Ramos (cell line): ENCODE measurements around the gene SLCO2A1.

Source experiments
- in situ Hi-C: fragments of 300-500 bp; cut with MboI; formaldehyde crosslinking; loops from one replicate; pipeline ENCODE4 v1.14.3; 2022; ENCODE audit warnings: low sequenced_read_pairs; ENCODE audit not compliant: unreplicated experiment

SLCO2A1 gene

DNA sequence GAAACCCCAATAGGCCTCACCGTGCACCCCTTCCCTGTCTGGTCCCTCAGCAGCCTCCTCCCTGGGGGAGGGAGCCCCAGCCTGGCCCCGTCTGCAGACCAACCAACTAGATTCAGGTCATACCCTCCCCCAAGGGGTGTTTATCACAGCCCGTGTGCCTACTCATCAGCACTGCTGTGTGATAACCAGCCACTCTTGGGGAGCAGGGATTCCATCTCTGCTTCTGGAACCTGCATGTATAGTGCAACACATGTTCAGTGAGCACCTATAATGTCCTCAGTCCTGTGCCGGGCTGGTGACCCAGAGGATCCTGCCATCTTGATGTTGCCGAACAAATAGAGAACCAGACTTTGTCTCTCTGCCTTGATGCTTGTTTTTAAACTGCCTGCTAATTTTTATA is 6.6 kb upstream of the SLCO2A1 start:
- in situ Hi-C loops: no loop called here

GRCh38 chr3:134035836-134036235 is 6.1 kb upstream of the SLCO2A1 start:
- in situ Hi-C loops: no loop called here

DNA sequence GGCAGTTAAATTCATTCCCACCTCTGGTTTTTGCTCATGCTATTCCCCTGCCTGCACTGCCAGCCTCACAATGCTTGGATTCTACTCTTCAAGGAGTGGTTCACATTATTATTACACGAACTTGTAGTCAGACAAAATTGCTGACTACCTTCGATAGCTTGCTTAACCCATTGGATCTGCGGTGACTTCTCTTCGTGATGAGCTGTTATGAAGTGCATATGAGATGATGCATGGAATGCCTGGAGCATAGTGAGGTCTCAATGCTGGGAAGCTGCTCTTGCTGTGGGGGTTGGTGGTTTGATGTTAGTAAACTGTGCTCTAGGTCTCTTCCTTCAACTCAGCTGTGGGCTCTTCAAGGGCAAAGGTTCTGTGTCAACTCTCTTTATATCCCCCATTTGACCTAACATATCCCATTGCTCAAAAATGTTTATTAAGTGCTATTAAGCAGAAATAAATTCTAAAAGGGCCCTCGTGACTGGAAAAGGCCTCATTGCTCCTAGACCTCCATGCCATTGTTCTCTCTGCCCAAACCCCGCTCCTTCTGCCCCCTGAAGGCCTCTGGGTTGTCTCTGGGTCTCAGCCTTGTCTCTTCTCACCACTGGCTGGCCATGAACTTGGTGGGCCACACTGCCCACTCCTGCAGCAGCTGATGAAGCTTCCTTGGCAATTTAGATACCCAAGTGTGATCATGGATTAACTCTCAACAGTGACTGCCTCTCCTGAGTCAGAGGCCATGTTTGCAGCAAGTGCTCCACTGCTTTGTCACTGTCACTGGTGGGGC is 4.5 kb upstream of the SLCO2A1 start:
- in situ Hi-C loops: no loop called here

GRCh38 chr3:134033315-134033996 is 3.7 kb upstream of the SLCO2A1 start:
- in situ Hi-C loops: no loop called here

GRCh38 chr3:134031348-134031915 is 1.7 kb upstream of the SLCO2A1 start:
- in situ Hi-C loops: no loop called here

DNA sequence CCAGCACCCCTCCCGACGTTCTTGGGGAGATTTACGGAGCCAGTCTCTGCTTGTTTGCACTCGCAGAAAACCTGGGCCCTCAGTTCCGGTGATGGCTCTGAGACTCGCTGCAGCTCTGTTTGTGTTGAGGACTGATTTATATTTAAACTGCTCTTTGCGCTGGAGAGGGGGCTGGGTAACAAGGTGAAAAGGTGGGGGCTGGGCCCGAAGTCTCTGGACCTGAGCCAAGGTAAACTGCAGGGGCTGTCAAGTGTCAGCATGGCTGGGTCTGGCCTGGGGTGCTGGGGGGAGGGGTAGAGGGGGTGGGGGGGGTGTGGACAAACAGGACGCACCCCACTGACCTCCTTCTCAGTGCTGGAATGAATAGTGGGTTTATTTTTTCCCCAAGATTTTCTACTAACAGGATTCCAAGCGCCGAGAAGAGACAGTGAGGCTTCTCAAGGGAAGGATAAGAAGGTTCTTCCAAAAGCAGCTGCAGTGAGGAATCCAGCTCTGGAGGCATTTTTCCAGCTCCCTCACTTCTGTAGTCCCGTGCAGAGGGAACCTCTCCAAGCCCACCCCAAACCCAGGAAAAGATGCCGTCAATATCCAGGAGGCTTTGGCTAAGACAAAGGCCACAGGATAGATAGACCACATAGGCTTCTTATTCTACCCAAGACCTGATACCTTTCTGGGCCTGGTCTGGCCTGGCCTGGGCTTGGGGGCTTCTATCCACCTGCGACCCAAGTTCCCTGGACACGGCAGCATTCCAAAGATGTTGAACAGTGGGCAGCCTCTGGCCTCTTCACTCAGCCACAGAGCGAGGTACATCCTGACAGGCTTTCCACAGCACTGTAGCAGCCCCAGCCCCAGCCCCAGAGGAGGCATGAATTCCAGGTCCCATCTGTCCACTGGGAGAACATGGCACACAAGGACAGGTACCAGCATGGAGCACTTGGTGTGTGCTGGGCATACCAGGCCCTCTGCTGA is 938 bp upstream of the SLCO2A1 start:
- in situ Hi-C loops: no loop called here

DNA sequence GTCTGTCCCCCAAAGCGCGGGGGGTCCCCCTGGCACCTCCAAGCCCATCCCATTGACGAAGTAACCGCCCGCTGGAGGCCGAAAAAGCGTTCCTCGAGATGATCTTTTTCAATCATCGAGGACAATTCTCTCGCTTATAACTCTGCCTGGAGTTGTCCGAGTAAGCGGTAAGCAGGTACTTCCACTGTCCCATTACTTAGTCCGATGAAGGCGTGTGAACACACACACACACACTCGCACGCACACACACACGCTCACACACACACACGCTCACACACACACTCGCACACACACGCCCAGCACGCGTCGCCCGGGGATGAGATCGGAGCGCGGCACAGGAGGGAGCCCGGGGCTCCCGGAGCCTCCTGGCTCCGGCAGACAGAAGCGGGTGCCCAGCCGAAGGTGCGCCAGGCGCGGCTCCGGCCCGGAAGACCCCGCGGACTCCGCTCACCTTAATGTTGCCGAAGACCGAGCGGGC is 430 bp downstream of the SLCO2A1 start:
- in situ Hi-C loops: no loop called here

DNA sequence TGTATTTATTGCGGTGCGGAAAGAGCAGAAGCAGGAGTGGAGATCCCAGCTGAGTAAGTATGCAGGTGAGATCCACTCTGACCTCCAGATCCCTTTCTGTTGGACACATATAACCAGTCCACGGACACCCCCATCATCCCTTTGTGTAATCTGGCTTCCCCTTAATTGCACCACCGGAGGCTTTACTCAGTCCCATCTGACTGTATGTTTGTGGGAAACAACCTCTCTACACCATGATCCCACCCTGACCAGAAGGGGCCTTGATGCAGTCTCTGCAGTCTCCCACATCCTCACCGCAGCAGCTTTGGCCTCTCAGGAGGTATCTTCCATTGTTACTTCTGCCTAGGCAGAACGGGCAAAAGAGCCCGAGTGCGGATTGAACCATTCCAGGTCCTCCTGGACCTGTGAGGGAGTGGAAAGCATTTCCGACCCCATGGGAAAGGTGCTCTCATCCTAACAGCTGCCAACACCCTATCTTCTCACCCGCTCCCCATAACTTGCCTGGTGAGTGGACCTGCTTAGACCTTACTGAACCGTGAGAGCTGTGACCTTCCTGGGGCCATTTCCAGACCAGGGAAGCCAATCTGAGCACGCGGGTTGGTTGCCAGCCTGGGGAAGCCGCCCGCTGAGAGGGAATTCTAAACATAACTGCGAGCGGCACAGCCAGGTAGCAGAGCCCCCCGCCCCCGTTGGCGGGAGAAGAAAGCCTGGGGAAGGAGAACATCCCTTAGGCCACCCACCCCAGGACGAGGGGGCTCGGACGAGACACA is 1.1 kb downstream of the SLCO2A1 start:
- in situ Hi-C loops: no loop called here

DNA sequence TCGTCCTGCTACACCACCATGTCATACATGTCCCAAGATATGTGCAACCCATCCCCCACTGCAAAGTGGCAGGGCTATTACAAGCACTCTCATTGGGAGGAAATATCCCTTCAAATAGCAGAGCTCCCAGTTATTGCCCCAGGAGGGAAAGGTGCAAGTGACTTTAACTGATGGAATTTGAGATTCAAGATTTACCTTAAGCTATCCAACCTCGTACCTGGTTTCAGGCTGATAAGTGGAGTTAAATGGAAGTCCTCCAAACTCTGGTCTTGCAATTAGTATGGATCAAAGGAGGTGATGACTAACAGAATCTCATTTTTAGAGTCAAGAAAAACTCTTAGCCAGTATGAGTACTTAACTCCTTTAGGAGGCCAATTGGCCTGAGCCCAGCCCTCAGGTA is 2.1 kb downstream of the SLCO2A1 start:
- in situ Hi-C loops: no loop called here

DNA sequence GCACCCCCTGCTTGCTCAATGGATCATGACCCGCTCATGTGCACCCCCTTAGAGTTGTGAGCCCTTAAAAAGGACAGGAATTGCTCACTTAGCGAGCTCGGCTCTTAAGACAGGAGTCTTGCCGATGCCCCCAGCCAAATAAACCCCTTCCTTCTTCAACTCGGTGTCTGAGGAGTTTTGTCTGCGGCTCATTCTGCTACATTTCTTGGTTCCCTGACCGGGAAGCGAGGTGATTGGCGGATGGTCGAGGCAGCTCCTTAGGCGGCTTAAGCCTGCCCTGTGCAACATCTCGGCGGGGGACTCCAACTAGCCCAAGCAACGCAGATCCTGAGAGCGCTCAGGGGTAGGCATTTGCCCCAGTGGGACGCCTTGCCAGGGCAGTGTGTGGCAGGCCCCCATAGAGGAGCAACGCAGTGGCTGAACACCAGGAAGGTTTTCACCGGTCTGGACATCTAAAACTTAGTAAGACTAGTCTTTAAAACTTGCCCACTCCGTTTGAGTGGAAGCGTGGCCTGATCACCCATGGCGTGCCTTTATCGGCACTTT is 9.5 kb downstream of the SLCO2A1 start:
- in situ Hi-C loops: no loop called here

GRCh38 chr3:134018850-134019249 is 10.9 kb downstream of the SLCO2A1 start:
- in situ Hi-C loops: no loop called here

DNA sequence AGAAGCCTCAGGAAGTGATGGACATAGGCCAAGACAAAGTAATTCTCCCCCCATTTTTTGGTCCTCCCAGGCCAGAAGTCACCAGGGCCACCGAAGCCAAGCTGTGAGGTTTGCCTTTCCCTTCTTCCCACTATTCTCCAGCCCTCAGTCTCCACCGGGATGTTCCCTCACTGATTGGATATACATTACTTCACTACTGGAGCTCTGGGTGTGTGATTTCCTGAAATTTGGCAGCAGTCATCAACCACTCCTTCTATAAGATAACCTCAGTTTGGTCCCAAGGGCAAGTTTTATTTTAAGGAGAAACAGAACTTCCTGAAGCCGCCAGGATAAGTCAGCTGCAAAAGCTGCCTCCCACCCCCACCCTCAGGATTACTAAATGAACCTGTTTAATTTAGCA is 11.3 kb downstream of the SLCO2A1 start:
- in situ Hi-C loops: no loop called here

- in situ Hi-C loops: no loop called here
Observed at GRCh38 chr3:134017490-134017889, 12.2 kb downstream of the SLCO2A1 start.

DNA sequence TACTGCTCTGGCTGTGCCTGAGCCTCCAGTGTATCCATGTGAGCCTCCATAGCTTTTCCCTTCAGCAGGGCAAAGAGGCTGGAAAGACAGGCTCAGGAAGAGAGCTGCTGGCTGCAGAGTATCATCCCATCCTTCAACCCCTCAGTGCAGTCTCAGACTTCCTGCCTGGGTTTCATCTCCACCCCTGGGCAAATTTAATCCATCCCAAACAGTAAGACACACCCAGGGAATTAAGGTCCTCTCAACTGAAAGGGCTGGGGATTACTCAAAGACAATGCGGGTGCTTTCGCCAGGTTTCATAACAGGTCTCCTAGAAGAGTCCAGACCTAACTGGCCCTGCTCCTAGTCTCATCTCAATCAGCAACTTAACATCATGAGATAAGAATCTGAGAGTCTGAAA is 15.5 kb downstream of the SLCO2A1 start:
- in situ Hi-C loops: no loop called here

GRCh38 chr3:134013280-134013679 is 16.4 kb downstream of the SLCO2A1 start:
- in situ Hi-C loops: no loop called here

- in situ Hi-C loops: no loop called here
Observed at GRCh38 chr3:134009345-134010000, 20.3 kb downstream of the SLCO2A1 start.

DNA sequence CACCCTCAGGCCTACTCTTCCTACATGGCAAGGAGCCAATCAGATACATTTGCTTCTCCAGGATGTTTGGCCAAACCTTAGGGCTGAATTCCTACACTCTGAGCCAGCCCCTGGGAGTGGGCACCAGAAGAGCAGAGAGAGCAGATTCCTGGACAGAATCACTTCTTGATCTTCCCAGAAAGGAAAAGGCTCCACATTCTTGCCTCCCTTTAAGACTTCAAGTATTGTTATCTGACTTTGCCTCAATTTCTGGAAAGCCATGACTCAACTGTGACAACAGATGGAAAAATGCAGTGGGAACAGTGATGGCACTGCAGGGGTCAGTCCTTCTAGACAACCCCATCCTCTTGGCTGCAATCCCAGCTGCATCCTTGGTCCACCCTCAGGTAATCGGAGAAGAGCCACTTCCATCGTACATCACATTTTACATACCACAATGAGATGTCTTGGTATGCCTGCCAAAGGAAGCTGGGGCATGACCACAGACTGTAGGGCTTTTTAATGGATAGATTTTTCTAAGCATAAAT is 21.0 kb downstream of the SLCO2A1 start:
- in situ Hi-C loops: no loop called here

GRCh38 chr3:134007819-134008218 is 21.9 kb downstream of the SLCO2A1 start:
- in situ Hi-C loops: no loop called here

- in situ Hi-C loops: no loop called here
Observed at GRCh38 chr3:134004841-134005240, 24.9 kb downstream of the SLCO2A1 start.
